ENCODE data around the gene OTOP1.

Gene OTOP1, protein sequence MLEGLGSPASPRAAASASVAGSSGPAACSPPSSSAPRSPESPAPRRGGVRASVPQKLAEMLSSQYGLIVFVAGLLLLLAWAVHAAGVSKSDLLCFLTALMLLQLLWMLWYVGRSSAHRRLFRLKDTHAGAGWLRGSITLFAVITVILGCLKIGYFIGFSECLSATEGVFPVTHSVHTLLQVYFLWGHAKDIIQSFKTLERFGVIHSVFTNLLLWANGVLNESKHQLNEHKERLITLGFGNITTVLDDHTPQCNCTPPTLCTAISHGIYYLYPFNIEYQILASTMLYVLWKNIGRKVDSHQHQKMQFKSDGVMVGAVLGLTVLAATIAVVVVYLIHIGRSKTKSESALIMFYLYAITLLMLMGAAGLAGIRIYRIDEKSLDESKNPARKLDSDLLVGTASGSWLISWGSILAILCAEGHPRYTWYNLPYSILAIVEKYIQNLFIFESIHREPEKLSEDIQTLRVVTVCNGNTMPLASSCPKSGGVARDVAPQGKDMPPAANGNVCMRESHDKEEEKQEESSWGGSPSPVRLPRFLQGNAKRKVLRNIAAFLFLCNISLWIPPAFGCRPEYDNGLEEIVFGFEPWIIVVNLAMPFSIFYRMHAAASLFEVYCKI

GRCh38 chr4:4226606-4227438 lies at the start of gene OTOP1:
OTOP1 (minus strand) TSS chr4:4226929; CDS start chr4:4226864, 65 bp downstream.
- in situ Hi-C loops (cut with MboI; ENCODE audit: low sequenced_read_pairs, unreplicated experiment) = no loop called here
- DNase-seq (ENCODE audit: low spot score) = no peak
- TF ChIP-seq, protein P1, sequence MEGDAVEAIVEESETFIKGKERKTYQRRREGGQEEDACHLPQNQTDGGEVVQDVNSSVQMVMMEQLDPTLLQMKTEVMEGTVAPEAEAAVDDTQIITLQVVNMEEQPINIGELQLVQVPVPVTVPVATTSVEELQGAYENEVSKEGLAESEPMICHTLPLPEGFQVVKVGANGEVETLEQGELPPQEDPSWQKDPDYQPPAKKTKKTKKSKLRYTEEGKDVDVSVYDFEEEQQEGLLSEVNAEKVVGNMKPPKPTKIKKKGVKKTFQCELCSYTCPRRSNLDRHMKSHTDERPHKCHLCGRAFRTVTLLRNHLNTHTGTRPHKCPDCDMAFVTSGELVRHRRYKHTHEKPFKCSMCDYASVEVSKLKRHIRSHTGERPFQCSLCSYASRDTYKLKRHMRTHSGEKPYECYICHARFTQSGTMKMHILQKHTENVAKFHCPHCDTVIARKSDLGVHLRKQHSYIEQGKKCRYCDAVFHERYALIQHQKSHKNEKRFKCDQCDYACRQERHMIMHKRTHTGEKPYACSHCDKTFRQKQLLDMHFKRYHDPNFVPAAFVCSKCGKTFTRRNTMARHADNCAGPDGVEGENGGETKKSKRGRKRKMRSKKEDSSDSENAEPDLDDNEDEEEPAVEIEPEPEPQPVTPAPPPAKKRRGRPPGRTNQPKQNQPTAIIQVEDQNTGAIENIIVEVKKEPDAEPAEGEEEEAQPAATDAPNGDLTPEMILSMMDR (IDR thresholded peaks at IDR 0.05; ENCODE audit: borderline replicate concordance, control extremely low read depth, extremely low read depth, insufficient read depth, missing control alignments) = no peak

DNA sequence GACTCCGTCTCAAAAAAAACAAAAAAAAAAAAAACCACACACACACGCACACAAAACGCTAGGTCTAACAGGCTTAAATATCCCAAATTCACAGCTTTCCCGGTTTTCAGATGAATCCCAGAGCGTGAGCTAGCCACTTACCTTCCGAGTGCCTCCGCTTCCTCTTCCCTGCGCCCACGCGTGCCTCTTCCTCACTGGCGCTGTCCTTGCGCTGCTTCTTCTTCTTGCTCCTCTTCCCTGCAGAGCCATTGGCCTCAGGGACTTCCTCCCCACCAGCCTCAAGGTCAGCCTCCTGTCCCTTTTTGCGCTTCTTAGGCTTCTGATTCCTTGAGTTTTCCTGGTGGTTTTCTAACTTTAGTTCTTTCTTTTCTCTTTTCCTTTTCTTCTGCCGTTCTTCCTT lies 47.5 kb upstream of the OTOP1 start:
- no peak for DNase-seq (ENCODE audit: low spot score)
- TF ChIP-seq, protein P1 (IDR thresholded peaks at IDR 0.05; ENCODE audit: borderline replicate concordance, control extremely low read depth, extremely low read depth, insufficient read depth, missing control alignments) = no peak
- in situ Hi-C loops (cut with MboI; ENCODE audit: low sequenced_read_pairs, unreplicated experiment) = no loop called here

DNA sequence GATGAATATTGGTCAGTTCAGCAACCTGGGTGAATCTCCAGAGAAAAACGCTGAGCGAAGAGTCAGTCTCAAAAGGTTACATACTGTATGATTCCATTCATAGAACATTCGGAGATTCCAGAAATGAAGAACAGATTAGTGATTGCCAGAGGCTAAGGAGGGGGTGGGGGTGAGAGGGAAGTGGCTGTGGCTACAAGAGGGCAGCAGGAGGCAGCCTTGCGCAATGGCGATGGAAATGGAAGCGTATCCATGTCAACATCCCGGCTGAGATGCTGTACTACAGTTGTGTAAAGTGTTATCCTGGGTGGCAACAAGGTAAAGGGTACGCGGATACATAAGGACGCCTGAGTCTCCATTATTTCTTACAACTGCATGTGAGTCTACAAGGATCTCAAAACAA lies 45.2 kb upstream of the OTOP1 start:
- no peak for DNase-seq (ENCODE audit: low spot score)
- in situ Hi-C loops (cut with MboI; ENCODE audit: low sequenced_read_pairs, unreplicated experiment) = no loop called here
- TF ChIP-seq, protein P1 (IDR thresholded peaks at IDR 0.05; ENCODE audit: borderline replicate concordance, control extremely low read depth, extremely low read depth, insufficient read depth, missing control alignments) = no peak

- TF ChIP-seq, protein P1 (IDR thresholded peaks at IDR 0.05; ENCODE audit: borderline replicate concordance, control extremely low read depth, extremely low read depth, insufficient read depth, missing control alignments) = no peak
- DNase-seq (ENCODE audit: low spot score) = no peak
- in situ Hi-C loops (cut with MboI; ENCODE audit: low sequenced_read_pairs, unreplicated experiment) = no loop called here
Observed at GRCh38 chr4:4270529-4270928, 43.8 kb upstream of the OTOP1 start.

- in situ Hi-C loops (cut with MboI; ENCODE audit: low sequenced_read_pairs, unreplicated experiment) = no loop called here
- TF ChIP-seq, protein P1 (IDR thresholded peaks at IDR 0.05; ENCODE audit: borderline replicate concordance, control extremely low read depth, extremely low read depth, insufficient read depth, missing control alignments) = no peak
- no peak for DNase-seq (ENCODE audit: low spot score)
Observed at GRCh38 chr4:4269856-4270255, 43.1 kb upstream of the OTOP1 start.

DNA sequence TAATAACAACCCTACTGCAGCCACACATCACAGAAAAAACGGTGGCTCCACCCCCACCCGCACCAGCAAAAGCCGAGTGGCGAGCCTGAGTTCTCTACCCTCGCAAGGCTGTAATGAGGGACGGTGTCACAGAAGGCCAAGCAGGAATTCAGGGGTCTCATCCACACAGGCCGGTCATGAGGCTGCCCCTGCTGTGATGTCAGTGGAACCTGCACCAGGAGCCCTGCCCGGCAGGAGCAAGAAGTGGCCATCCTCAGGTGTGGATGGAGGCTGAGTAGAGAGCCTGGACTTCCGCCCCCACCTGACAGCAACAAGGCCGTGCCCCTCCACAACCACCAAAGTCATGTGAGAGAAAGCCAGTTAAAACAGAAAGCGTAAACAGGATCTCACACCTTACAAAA lies 42.6 kb upstream of the OTOP1 start:
- DNase-seq (ENCODE audit: low spot score) = no peak
- in situ Hi-C loops (cut with MboI; ENCODE audit: low sequenced_read_pairs, unreplicated experiment) = no loop called here
- TF ChIP-seq, protein P1 (IDR thresholded peaks at IDR 0.05; ENCODE audit: borderline replicate concordance, control extremely low read depth, extremely low read depth, insufficient read depth, missing control alignments) = no peak

All from GM13976 (cell line).